ENCODE results near the gene COG2.

GRCh38 chr1:230680300-230681025 is 38.2 kb downstream of the COG2 start:
- no peak for TF ChIP-seq POLR2A (IDR thresholded peaks at IDR 0.05; ENCODE audit: low read length)
- no peak for TF ChIP-seq GATA1 (IDR thresholded peaks at IDR 0.05; ENCODE audit: low read depth, low read length)

Measured in erythroblast (primary cell).